SIG-M5 treated with dmso at 0.1 percent for 504 hours (cell line): ENCODE data around the gene PDE4DIP.
"Not testable (repeated sequence)": the region's sequence is repeated elsewhere in the genome, so short reads cannot be mapped to it uniquely, and the experiment has no call there.

Experiments
- DNase-seq: peaks from one replicate; lab custom pipeline; 2025; ENCODE audit not compliant: unreplicated experiment; lab: John Stamatoyannopoulos, UW

Gene PDE4DIP

GRCh38 chr1:148844220-148844619 is at the start of gene PDE4DIP:
TSS of gene PDE4DIP (plus strand) at chr1:148844428. CDS start at chr1:148844775, 347 bp downstream.
- not testable (repeated sequence) for DNase-seq

- DNase-seq: not testable (repeated sequence)
These were observed 35.8 kb upstream of the PDE4DIP start for GRCh38 chr1:148808268-148808928.

- DNase-seq: not testable (repeated sequence)
These were observed 35.3 kb upstream of the PDE4DIP start for GRCh38 chr1:148808929-148809283.

GRCh38 chr1:148822180-148822579 is 22.0 kb upstream of the PDE4DIP start:
- DNase-seq: not testable (repeated sequence)

- not testable (repeated sequence) for DNase-seq
These were observed 20.4 kb upstream of the PDE4DIP start for GRCh38 chr1:148823822-148824221.

GRCh38 chr1:148825029-148825428 is 19.2 kb upstream of the PDE4DIP start:
- not testable (repeated sequence) for DNase-seq

GRCh38 chr1:148828531-148828930 is 15.7 kb upstream of the PDE4DIP start:
- not testable (repeated sequence) for DNase-seq

- not testable (repeated sequence) for DNase-seq
These were observed 15.3 kb upstream of the PDE4DIP start for GRCh38 chr1:148828962-148829361.

GRCh38 chr1:148829365-148829764 is 14.9 kb upstream of the PDE4DIP start:
- DNase-seq: not testable (repeated sequence)

GRCh38 chr1:148841262-148841661 is 3.0 kb upstream of the PDE4DIP start:
- DNase-seq: not testable (repeated sequence)

- DNase-seq: not testable (repeated sequence)
These were observed 423 bp downstream of the PDE4DIP start for GRCh38 chr1:148844651-148845050.

- not testable (repeated sequence) for DNase-seq
These were observed 840 bp downstream of the PDE4DIP start for GRCh38 chr1:148845068-148845467.

GRCh38 chr1:148850347-148850746 is 6.1 kb downstream of the PDE4DIP start:
- DNase-seq: not testable (repeated sequence)

GRCh38 chr1:148850840-148851239 is 6.6 kb downstream of the PDE4DIP start:
- not testable (repeated sequence) for DNase-seq

- DNase-seq: not testable (repeated sequence)
These were observed 7.5 kb downstream of the PDE4DIP start for GRCh38 chr1:148851684-148852083.

- DNase-seq: not testable (repeated sequence)
These were observed 9.1 kb downstream of the PDE4DIP start for GRCh38 chr1:148853363-148853762.

- DNase-seq: not testable (repeated sequence)
These were observed 9.8 kb downstream of the PDE4DIP start for GRCh38 chr1:148854063-148854462.

- not testable (repeated sequence) for DNase-seq
These were observed 11.1 kb downstream of the PDE4DIP start for GRCh38 chr1:148855367-148855766.

GRCh38 chr1:148860049-148860448 is 15.8 kb downstream of the PDE4DIP start:
- not testable (repeated sequence) for DNase-seq

- not testable (repeated sequence) for DNase-seq
These were observed 16.5 kb downstream of the PDE4DIP start for GRCh38 chr1:148860579-148861259.

- DNase-seq: not testable (repeated sequence)
These were observed 18.4 kb downstream of the PDE4DIP start for GRCh38 chr1:148862590-148862989.

GRCh38 chr1:148868924-148869633 is 24.9 kb downstream of the PDE4DIP start:
- not testable (repeated sequence) for DNase-seq
